GM21367 (cell line): ENCODE results near the gene TRIM49D2.
"Not testable (repeated sequence)": the region's sequence is repeated elsewhere in the genome, so short reads cannot be mapped to it uniquely, and the experiment has no call there.

Experiments
- ATAC-seq: cut with Tn5 transposase; IDR thresholded peaks from one replicate; pipeline ENCODE4 v1.9.1; 2021; ENCODE audit not compliant: unreplicated experiment

The TRIM49D2 gene, protein sequence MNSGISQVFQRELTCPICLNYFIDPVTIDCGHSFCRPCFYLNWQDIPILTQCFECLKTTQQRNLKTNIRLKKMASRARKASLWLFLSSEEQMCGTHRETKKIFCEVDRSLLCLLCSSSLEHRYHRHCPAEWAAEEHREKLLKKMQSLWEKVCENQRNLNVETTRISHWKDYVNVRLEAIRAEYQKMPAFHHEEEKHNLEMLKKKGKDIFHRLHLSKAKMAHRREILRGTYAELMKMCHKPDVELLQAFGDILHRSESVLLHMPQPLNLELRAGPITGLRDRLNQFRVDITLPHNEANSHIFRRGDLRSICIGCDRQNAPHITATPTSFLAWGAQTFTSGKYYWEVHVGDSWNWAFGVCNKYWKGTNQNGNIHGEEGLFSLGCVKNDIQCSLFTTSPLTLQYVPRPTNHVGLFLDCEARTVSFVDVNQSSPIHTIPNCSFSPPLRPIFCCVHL

DNA sequence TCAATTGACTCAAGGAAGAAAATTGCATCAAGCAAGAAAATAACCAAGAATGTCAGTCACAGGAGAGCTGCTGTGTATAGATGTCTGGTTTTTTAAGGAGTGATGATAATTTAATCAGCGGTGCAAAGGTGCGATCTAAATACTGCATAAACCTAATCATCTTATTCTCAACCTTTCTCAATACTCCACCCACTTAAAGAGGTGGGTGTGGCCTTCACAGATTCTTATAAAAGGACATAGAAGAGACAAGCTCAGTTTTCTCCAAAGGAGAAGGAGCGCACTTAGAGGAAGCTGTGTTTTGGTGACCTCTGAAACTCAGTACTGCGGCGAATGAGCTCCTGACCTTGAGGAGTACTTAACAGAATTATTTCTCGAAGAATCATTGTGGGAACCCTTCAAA is at the start of gene TRIM49D2:
TRIM49D2 (plus strand) TSS at position 301 of the 400 bp plus-strand sequence. CDS start 2,698 bp downstream, outside the sequence.
- not testable (repeated sequence) for ATAC-seq

DNA sequence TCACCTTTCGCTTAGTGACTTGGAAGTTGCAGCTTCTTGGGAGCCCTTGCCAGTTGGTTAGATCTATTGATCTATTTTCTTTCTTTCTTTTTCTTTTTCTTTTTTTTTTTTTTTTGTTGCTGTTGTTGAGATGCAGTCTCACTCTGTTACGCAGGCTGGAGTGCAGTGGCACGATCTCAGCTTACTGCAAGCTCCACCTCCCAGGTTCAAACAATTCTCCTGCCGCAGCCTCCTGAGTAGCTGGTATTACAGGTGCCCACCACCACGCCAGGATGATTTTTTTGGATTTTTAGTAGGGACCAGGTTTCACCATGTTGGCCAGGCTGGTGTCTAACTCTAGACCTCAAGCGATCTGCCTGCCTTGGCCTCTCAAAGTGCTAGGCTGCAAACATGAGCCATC is 46.4 kb upstream of the TRIM49D2 start:
- not testable (repeated sequence) for ATAC-seq

DNA sequence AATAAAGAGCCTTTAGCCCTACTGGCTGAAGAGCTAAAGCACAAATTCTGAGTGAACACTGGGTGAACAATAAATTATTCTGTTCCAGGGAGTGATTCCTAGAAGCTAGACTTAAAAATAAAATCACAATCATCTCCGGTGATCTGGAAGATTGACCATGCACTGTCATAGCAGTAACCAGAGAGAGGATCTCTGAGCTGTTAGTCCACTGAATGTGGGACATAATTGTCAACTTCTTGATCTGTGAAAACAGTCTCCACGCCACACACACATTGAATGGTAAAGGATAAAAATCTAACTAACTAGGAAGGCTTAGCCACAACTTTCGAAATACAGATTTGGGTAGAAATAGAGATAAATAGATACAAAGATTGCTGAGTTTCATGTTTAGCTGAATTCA is 30.6 kb upstream of the TRIM49D2 start:
- not testable (repeated sequence) for ATAC-seq

DNA sequence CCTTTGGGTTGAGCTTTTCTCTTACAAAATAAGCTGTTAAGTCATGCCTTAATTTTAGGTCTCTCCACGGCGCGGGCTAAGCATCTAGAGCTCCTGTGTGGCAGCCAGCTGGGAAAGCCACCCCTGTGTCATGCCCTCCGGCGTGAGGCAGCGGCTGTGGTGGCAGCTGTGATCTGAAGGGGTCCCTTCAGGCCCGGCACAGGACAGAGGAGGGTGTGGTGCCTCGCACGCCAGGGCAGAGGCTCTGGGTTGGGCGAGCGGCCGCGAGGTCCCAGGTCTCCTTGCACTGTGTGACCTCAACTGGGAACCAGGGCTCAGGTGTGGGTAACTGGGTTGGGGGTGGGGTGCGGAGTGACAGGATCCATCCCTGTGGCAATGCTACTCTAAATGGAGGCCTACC is 23.1 kb upstream of the TRIM49D2 start:
- ATAC-seq: not testable (repeated sequence)

DNA sequence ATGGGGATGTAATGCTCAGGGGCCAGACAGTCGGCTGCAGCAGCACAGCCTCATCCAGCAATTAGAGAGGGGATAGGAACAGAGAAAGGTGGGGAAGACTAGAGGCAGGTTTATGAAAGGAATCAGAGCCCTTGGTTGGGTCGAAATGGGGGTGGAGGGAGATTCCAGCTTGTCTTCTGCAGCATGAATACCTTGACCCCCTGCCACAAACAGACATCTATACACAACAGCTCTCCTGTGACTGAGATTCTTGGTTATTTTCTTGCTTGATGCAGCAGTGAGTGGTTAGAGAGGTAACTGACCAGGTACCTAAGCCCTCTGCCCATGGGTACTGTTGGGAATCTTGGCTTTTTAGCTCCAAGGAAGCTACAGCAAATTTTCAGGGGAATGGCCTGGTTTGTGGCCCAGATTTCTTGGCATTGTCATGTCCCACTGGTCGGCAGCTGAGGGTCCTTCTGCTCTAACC is 1.6 kb upstream of the TRIM49D2 start, which contains the start of gene TRIM49D1:
TRIM49D1 (minus strand) TSS at position 51 of the 466 bp plus-strand sequence. CDS start 4,535 bp downstream, outside the sequence.
- no peak for ATAC-seq

DNA sequence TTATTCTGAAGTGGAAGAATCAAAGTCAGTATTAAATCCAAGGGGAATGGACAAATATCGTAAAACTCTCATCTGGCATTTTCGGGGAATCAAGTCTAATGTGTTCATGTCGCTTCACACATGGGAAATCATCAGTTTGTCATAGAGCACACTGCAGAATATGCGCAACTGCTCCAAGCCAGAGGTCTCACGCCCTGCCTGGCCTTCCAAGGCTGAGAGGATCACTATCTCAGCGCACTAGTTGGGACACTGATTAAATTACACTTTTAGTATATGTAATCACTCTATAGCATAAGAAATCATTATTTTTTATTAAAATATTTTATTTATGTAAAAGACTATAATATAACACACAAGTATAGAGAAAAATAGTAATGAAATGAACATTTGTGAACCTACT is 37.0 kb downstream of the TRIM49D2 start:
- not testable (repeated sequence) for ATAC-seq

DNA sequence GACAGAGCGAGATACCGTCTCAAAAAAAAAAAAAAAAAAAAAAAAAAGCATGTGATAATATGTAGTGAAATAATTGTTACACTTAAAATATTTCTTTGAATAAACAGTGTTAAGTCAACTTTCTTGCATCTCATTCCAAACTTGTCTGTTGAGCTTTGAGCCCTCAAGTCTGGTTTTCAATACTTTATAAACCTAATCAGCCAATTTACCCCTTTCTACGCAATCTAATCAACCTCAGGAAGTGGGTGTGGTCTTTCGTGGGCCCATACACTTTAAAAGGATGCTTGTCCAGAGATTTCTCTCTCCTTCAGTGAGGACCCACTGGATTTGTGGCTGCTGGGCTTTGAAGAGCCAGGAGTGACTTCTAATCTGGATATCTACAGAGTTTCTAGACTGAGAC is 41.9 kb downstream of the TRIM49D2 start, which contains the start of gene TRIM64:
TRIM64 (plus strand) TSS at position 301 of the 400 bp plus-strand sequence. CDS start 2,467 bp downstream, outside the sequence.
- not testable (repeated sequence) for ATAC-seq
